NCI-H748 (cell line): ENCODE results near the gene RCBTB2.

Experiments used
- DNase-seq: peaks from one replicate; lab custom pipeline; 2025; ENCODE audit not compliant: unreplicated experiment; lab: John Stamatoyannopoulos, UW

The RCBTB2 gene

GRCh38 chr13:48532256-48532505, 699 bp downstream of the RCBTB2 start:
- peak; percentile 64 for DNase-seq

GRCh38 chr13:48531416-48532255, 1.2 kb downstream of the RCBTB2 start:
- DNase-seq = peak; percentile 52

GRCh38 chr13:48530833-48531232, 2.0 kb downstream of the RCBTB2 start:
- no peak for DNase-seq

GRCh38 chr13:48528720-48529119, 4.2 kb downstream of the RCBTB2 start:
- DNase-seq = no peak

- DNase-seq = peak; percentile 8
Observed at GRCh38 chr13:48527955-48528354, 4.9 kb downstream of the RCBTB2 start.

- DNase-seq = no peak
Observed at GRCh38 chr13:48526286-48526685, 6.6 kb downstream of the RCBTB2 start.

- no peak for DNase-seq
Observed at GRCh38 chr13:48518083-48518482, 14.8 kb downstream of the RCBTB2 start.

- no peak for DNase-seq
Observed at GRCh38 chr13:48515732-48516131, 17.1 kb downstream of the RCBTB2 start.

- no peak for DNase-seq
Observed at GRCh38 chr13:48514793-48515192, 18.1 kb downstream of the RCBTB2 start.

- DNase-seq = no peak
Observed at GRCh38 chr13:48511621-48512230, 21.2 kb downstream of the RCBTB2 start.

- DNase-seq = no peak
Observed at GRCh38 chr13:48510698-48511097, 22.2 kb downstream of the RCBTB2 start.

GRCh38 chr13:48508011-48508410, 24.9 kb downstream of the RCBTB2 start:
- no peak for DNase-seq

- DNase-seq = no peak
Observed at GRCh38 chr13:48507021-48507420, 25.9 kb downstream of the RCBTB2 start.

- peak; percentile 64 for DNase-seq
Observed at GRCh38 chr13:48506092-48506701, 26.7 kb downstream of the RCBTB2 start.

- no peak for DNase-seq
Observed at GRCh38 chr13:48505597-48506091, 27.2 kb downstream of the RCBTB2 start.

- DNase-seq = no peak
Observed at GRCh38 chr13:48505012-48505411, 27.9 kb downstream of the RCBTB2 start.

GRCh38 chr13:48504606-48505005, 28.3 kb downstream of the RCBTB2 start:
- no peak for DNase-seq

- no peak for DNase-seq
Observed at GRCh38 chr13:48502601-48503319, 30.1 kb downstream of the RCBTB2 start.

- DNase-seq = no peak
Observed at GRCh38 chr13:48501705-48502104, 31.2 kb downstream of the RCBTB2 start.

- DNase-seq = no peak
Observed at GRCh38 chr13:48500652-48501197, 32.2 kb downstream of the RCBTB2 start.

GRCh38 chr13:48497669-48498068, 35.2 kb downstream of the RCBTB2 start:
- no peak for DNase-seq
